WERI-Rb-1 (cell line): Measurements from ENCODE around the gene AP3B1.

Source experiments
- DNase-seq: peaks from one replicate; pipeline ENCODE4 v3.0.0-alpha.2; 2020
- H3K27ac ChIP-seq: fragments of 250-450 bp; sonication (Bioruptor Pico); 2 replicates; pipeline ENCODE4 v1.5.1; 2020; ENCODE audit warnings: mild to moderate bottlenecking, moderate library complexity
- H3K27me3 ChIP-seq: fragments of 250-450 bp; sonication (Bioruptor Pico); 2 replicates; pipeline ENCODE4 v1.5.1; 2021; ENCODE audit warnings: mild to moderate bottlenecking, low read depth, moderate library complexity; ENCODE audit not compliant: insufficient read depth, severe bottlenecking
- H3K36me3 ChIP-seq: fragments of 250-450 bp; sonication (Bioruptor Pico); 2 replicates; pipeline ENCODE4 v1.5.1; 2020; ENCODE audit warnings: mild to moderate bottlenecking, moderate library complexity
- H3K4me3 ChIP-seq: 2 replicates; pipeline ENCODE4 v1.5.1; 2011; ENCODE audit warnings: low read depth, mild to moderate bottlenecking, control low read depth, low read length
- H3K9me3 ChIP-seq: fragments of 250-450 bp; sonication (Bioruptor Pico); 2 replicates; pipeline ENCODE4 v1.5.1; 2021; ENCODE audit warnings: mild to moderate bottlenecking, moderate library complexity; ENCODE audit not compliant: severe bottlenecking
- CTCF ChIP-seq: IDR thresholded peaks from 2 replicates; pipeline ENCODE4 v1.5.1; 2011; ENCODE audit warnings: low read depth, mild to moderate bottlenecking, control low read depth, inconsistent platforms, low read length

AP3B1 gene

GRCh38 chr5:78242001-78242400 lies 52.5 kb downstream of the AP3B1 start:
- Histone ChIP-seq H3K36me3 (peaks cover 10% of the 10 kb centered on the region), H3K9me3 (no peaks in the 10 kb centered on the region), H3K4me3 (no peak overlapping the region), H3K27me3 (no peaks in the 10 kb centered on the region), H3K27ac (no peak overlapping the region)
- no peak for DNase-seq
- TF ChIP-seq CTCF, result no peak

DNA sequence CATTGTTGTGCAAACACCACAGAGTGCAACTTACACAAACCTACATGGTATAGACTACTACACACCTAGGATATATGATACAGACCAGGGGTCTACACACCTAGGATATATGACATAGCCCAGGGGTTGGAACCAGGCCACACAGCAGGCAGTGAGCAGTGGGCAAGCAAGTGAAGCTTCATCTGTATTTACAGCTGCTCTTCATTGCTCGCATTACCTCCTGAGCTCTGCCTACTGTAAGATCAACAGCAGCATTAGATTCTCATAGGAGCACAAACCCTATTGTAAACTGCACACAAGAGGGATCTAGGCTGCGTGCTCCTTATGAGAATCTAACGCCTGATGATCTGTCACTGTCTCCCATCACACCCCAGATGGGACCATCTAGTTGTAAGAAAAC lies 56.6 kb downstream of the AP3B1 start:
- Histone ChIP-seq H3K4me3 (no peak overlapping the region), H3K36me3 (peaks cover 10% of the 10 kb centered on the region), H3K27ac (no peak overlapping the region), H3K27me3 (no peaks in the 10 kb centered on the region), H3K9me3 (no peaks in the 10 kb centered on the region)
- TF ChIP-seq CTCF, result no peak
- DNase-seq, result no peak

DNA sequence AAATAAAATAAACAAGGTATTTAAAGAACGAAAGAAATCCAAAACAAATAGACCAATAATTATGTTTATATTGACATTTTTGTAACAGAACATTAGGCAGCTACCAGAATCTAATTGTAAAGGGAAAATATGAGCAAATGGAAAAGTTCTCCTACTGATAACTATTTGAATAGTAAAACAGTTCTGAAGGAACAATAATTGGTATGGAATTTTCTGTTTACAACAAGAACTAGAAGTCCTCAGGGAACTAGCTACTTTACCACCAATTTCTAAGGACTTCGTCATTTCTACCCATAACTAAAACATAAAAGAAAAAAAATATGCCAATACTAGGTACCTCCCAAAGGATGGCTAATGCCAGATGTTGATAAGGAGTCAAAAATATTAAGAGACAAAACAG lies 58.5 kb downstream of the AP3B1 start:
- Histone ChIP-seq H3K36me3 (peaks cover 10% of the 10 kb centered on the region), H3K27me3 (no peaks in the 10 kb centered on the region), H3K27ac (no peak overlapping the region), H3K9me3 (no peaks in the 10 kb centered on the region), H3K4me3 (no peak overlapping the region)
- no peak for DNase-seq
- no peak for TF ChIP-seq CTCF

- H3K27ac ChIP-seq, result no peak overlapping the region
- DNase-seq, result no peak
Observed at GRCh38 chr5:78235289-78235688, 59.2 kb downstream of the AP3B1 start.

GRCh38 chr5:78234804-78235203 lies 59.7 kb downstream of the AP3B1 start:
- no peak for TF ChIP-seq CTCF
- Histone ChIP-seq H3K36me3 (peaks cover under 1% of the 10 kb centered on the region; the same call in 1 of the 2 replicates), H3K27ac (no peak overlapping the region), H3K9me3 (no peaks in the 10 kb centered on the region), H3K27me3 (no peaks in the 10 kb centered on the region), H3K4me3 (no peak overlapping the region)
- no peak for DNase-seq

More at GRCh38 chr5:78235289-78235688, 59.2 kb downstream of the AP3B1 start:
- no peak for TF ChIP-seq CTCF
- H3K27me3 ChIP-seq, result no peaks in the 10 kb centered on the region
- peaks cover 6% of the 10 kb centered on the region for H3K36me3 ChIP-seq
- H3K9me3 ChIP-seq, result no peaks in the 10 kb centered on the region
- no peak overlapping the region for H3K4me3 ChIP-seq

GRCh38 chr5:78232163-78232562 lies 62.3 kb downstream of the AP3B1 start:
- no peaks in the 10 kb centered on the region for H3K27me3 ChIP-seq
- H3K9me3 ChIP-seq, result no peaks in the 10 kb centered on the region
- no peak overlapping the region for H3K27ac ChIP-seq
- no peak overlapping the region for H3K4me3 ChIP-seq
- no peaks in the 10 kb centered on the region; the same call in 1 of the 2 replicates for H3K36me3 ChIP-seq
- no peak for DNase-seq
- no peak for TF ChIP-seq CTCF
